OCI-LY7 (cell line): ENCODE results near the gene GPATCH2.

Experiments
- EZH2phosphoT487 ChIP-seq: fragments of 200-600 bp; sonication (generic); IDR thresholded peaks from 2 replicates; pipeline ENCODE4 v1.6.1; 2018; ENCODE audit warnings: low read depth, borderline replicate concordance, mild to moderate bottlenecking, mixed run types, antibody characterized with exemption, low read length, moderate library complexity, mixed read lengths
- TF ChIP-seq, protein P1 (sequence below): fragments of 200-600 bp; sonication (generic); conservative IDR thresholded peaks from 2 replicates; pipeline ENCODE4 v1.5.1; 2014; ENCODE audit warnings: mild to moderate bottlenecking, antibody characterized with exemption, low read length, moderate library complexity, mixed read lengths

DNA sequence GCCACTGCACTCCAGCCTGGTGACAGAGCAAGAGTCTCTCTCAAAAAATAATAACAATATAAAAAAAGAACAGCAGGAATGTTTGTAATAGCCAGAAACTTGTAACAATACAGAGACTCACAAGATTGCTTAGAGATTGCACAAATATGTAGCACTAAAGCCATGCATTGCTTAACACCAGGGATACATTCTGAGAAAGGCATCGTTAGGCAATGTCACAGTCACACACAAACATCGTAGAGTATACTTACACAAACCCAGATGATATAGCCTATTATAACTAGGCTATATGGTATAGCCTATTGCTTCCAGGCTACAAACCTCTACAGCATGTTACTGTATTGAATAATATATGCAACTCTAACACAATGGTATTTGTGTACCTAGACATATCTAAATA lies 45.3 kb downstream of the GPATCH2 start:
- TF ChIP-seq, protein P1, sequence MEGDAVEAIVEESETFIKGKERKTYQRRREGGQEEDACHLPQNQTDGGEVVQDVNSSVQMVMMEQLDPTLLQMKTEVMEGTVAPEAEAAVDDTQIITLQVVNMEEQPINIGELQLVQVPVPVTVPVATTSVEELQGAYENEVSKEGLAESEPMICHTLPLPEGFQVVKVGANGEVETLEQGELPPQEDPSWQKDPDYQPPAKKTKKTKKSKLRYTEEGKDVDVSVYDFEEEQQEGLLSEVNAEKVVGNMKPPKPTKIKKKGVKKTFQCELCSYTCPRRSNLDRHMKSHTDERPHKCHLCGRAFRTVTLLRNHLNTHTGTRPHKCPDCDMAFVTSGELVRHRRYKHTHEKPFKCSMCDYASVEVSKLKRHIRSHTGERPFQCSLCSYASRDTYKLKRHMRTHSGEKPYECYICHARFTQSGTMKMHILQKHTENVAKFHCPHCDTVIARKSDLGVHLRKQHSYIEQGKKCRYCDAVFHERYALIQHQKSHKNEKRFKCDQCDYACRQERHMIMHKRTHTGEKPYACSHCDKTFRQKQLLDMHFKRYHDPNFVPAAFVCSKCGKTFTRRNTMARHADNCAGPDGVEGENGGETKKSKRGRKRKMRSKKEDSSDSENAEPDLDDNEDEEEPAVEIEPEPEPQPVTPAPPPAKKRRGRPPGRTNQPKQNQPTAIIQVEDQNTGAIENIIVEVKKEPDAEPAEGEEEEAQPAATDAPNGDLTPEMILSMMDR = no peak
- TF ChIP-seq EZH2phosphoT487 = no peak
